ENCODE measurements around the gene PCDH1.

DNA sequence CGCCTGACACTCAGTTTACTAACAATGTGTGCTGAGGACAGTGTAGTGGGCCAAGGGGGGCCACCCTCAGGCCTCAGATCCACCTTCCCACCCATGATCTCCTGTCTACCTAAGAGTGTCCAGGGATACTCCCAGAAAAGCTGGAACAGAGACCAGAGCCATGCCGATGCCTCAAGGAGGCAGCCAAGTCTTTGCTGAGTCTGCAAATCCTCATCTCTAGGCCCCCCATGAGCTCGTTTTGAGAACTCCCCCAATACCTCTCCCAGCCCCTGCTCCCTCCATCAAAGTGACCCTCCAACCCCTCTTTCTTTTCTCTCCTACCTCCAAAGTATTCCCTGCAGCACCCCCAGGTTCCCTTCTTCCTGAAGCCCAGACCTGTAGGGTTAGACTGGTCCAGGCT, 53.5 kb downstream of the PCDH1 start:
- no peak for TF ChIP-seq CEBPB (IDR thresholded peaks at IDR 0.05; ENCODE audit: low read depth, low read length)
- TF ChIP-seq, protein P1, sequence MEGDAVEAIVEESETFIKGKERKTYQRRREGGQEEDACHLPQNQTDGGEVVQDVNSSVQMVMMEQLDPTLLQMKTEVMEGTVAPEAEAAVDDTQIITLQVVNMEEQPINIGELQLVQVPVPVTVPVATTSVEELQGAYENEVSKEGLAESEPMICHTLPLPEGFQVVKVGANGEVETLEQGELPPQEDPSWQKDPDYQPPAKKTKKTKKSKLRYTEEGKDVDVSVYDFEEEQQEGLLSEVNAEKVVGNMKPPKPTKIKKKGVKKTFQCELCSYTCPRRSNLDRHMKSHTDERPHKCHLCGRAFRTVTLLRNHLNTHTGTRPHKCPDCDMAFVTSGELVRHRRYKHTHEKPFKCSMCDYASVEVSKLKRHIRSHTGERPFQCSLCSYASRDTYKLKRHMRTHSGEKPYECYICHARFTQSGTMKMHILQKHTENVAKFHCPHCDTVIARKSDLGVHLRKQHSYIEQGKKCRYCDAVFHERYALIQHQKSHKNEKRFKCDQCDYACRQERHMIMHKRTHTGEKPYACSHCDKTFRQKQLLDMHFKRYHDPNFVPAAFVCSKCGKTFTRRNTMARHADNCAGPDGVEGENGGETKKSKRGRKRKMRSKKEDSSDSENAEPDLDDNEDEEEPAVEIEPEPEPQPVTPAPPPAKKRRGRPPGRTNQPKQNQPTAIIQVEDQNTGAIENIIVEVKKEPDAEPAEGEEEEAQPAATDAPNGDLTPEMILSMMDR (IDR thresholded peaks at IDR 0.05; ENCODE audit: control extremely low read depth in 1 of 3, insufficient read depth in 1 of 3, low read depth in 1 of 3, low read length in 3 of 3), result no peak
- TF ChIP-seq, protein P2, sequence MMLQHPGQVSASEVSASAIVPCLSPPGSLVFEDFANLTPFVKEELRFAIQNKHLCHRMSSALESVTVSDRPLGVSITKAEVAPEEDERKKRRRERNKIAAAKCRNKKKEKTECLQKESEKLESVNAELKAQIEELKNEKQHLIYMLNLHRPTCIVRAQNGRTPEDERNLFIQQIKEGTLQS (IDR thresholded peaks at IDR 0.05; ENCODE audit: insufficient read depth, low read depth, low read length), result no peak

All from H1 (cell line).